Effector CD8-positive, alpha-beta T cell (primary cell): Measurements from ENCODE around the gene NDUFB1.

Experiments
- DNase-seq: peaks from one replicate; lab custom pipeline; 2025; lab: John Stamatoyannopoulos, UW

NDUFB1 gene

DNA sequence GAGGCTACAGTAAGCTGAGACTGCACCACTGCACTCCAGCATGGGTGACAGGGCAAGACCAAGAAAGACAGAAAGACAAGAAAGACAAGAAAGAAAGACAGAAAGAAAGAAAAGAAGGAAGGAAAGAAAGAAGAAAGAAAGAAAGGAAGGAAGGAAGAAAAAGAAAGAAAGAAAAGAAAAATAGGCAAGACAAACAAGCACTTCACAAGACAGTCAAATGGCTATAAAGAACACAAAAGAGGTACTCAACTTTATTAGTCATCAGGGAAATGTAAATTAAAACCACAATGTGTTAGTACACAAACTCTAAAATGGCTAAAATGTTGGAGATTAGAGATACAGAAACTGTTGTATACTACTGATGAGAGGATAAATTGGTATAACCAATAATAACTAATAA is 21.7 kb downstream of the NDUFB1 start:
- no peak for DNase-seq

- no peak for DNase-seq
These were observed 28.2 kb downstream of the NDUFB1 start for GRCh38 chr14:92093320-92093719.

- no peak for DNase-seq
These were observed 33.0 kb downstream of the NDUFB1 start for GRCh38 chr14:92088494-92088893.

GRCh38 chr14:92074555-92074954 is 47.0 kb downstream of the NDUFB1 start:
- DNase-seq, result no peak
